Right cardiac atrium (tissue), 5 donors: ENCODE measurements around the gene MTCH2. TPM values are rescaled to one million over a fixed set of nuclear protein-coding genes. Genes with fewer than 3 reads are reported as not detected.

Experiments used
- ATAC-seq, 2 donors: fragments of 200-7000 bp; cut with Tn5 transposase; one replicate each; pipeline versions ENCODE4 v1.8.0 to v1.9.1; 2020; ENCODE audit warnings: moderate library complexity in 2 of 2, mild to moderate bottlenecking in 1 of 2
- DNase-seq, 3 donors: peaks; one replicate each; pipeline ENCODE4 v3.0.0-alpha.2; 2020
- H3K27ac ChIP-seq: one replicate; pipeline ENCODE4 v1.5.1; 2013; ENCODE audit warnings: mild to moderate bottlenecking, low read length, control low read depth, moderate library complexity
- H3K27me3 ChIP-seq: one replicate; pipeline ENCODE4 v1.6.1; 2013; ENCODE audit not compliant: control insufficient read depth, insufficient read depth
- H3K4me1 ChIP-seq: one replicate; pipeline ENCODE4 v1.6.1; 2013; ENCODE audit warnings: low read length; ENCODE audit not compliant: control insufficient read depth, insufficient read depth
- H3K4me3 ChIP-seq: one replicate; pipeline ENCODE4 v1.5.1; 2013; ENCODE audit warnings: low read length, control low read depth
- H3K9me3 ChIP-seq: one replicate; pipeline ENCODE4 v1.6.1; 2013; ENCODE audit warnings: low read length; ENCODE audit not compliant: control insufficient read depth
- WGBS: extraction: QIAGEN DNeasy Blood & Tissue Kit; methylation state at CpG from one replicate; pipeline ENCODE4 v1.1.7; 2013; 5-methylcytosine and 5-hydroxymethylcytosine counted together
- intact Hi-C, 4 donors: fragments of 100-400 bp; cut with DNase I; formaldehyde crosslinking; loops; one replicate each; pipeline versions ENCODE4 v1.11.0 to v1.14.0; 2022 to 2023
- polyA plus RNA-seq: library from polyadenylated mRNA; stranded (reverse); fragments of 200-250 nt; gene quantifications from one replicate; pipeline ENCODE4 v1.2.3, GENCODE V29; 2013
- total RNA-seq, 4 donors: library from RNA; stranded (reverse); fragmentation: NEBNext Ultra II Directional; extraction: Animal tissue kit (Norgen Biotek cat#: 25700); gene quantifications; one replicate each; pipeline ENCODE4 v1.2.1, GENCODE V29; 2021
- donor health status: healthy with polysubstance abuse.
- donor health status: DM: no; HTN: yes; CAD: no.
- donor health status: DM: no; HTN: no; CAD: no.
- donor health status: DM: no; HTN: yes; CAD: no; lungs with severe emphysema.
- donor health status: DM: yes; HTN: yes; CAD: no.

The MTCH2 gene
- total and polyA plus RNA-seq, 5 donors, result 43.9 to 78.6 (median 72.3) TPM

DNA sequence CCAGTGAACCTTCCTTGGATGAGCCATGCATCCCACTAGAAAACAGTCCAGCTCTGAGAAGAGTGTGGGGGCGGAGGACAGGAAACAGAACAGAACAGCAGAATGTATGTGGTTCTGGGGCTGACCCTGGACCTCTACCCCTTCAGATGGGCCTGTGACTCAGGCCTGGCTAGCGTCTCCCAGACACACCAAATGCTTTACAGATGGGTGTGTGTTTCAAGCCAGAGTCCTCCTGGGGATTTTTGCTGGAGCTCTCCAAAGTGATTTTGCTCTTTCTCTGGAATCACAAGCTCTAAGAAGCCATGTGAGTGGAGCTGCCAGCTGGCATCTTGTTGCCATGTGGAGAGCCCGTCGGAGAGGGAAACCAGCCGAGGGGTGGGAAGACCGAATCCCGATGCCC lies 35.0 kb downstream of the MTCH2 start:
- intact Hi-C loops, result no loop called here
- H3K4me3 ChIP-seq, result no peak overlapping the region
- ATAC-seq (peak; percentile 65 to 67), DNase-seq (peak; percentile 53 to 81 (median 73))
- 30% methylated on average over 7 of the region's 7 CpGs for WGBS
- no peaks in the 10 kb centered on the region for H3K27me3 ChIP-seq
- peaks cover 8% of the 10 kb centered on the region for H3K4me1 ChIP-seq
- H3K27ac ChIP-seq, result no peak overlapping the region
- H3K9me3 ChIP-seq, result no peaks in the 10 kb centered on the region

DNA sequence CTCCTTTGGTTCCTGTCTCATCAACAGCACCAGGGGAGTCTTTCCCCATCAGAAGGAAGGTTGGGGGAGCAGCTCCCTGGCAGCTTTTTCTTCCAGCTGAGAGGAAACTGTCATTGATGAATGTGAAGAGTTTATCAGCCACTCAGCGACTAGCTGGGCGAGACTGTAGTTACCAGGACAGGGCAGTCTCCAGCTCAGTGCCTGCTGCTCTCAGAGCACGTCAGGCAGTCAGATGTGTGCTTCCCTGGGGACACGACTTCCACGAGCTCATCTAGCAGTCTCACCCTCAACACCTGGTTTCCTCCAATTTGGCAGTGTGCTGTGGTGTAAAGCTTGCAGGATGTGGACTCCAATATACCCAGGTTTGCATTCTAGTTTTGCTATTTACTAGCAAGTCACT lies 35.6 kb downstream of the MTCH2 start:
- DNase-seq, result peak in 1 of 3 donors; percentile 62
- intact Hi-C loops, result no loop called here
- H3K4me1 ChIP-seq, result peaks cover 8% of the 10 kb centered on the region
- ATAC-seq, result peak; percentile 63 to 68
- H3K9me3 ChIP-seq, result no peaks in the 10 kb centered on the region
- H3K27me3 ChIP-seq, result no peaks in the 10 kb centered on the region
- H3K4me3 ChIP-seq, result no peak overlapping the region
- WGBS, result 25% methylated on average over 5 of the region's 5 CpGs
- H3K27ac ChIP-seq, result no peak overlapping the region

DNA sequence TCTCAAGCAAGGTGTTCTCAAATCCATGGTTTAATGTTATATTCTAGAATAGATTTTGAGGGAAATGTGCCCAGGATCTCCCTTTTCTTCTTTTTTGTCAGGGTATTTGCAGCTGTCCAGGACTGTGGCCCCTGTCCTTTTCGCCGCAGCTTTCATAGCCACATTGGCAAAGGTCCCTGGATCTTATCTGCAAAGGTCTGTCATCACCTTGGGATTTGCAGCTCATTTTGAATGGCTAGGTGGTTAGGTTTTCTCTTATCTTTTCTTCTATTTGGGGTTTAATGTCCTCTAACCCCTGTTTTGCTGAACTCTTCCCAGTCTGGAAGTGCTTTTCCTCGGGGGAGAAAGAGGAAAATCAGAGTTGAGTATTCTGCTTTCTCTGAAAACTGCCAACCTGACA lies 36.4 kb downstream of the MTCH2 start:
- WGBS, result 41% methylated on average over 3 of the region's 3 CpGs
- ATAC-seq, result no peak

DNA sequence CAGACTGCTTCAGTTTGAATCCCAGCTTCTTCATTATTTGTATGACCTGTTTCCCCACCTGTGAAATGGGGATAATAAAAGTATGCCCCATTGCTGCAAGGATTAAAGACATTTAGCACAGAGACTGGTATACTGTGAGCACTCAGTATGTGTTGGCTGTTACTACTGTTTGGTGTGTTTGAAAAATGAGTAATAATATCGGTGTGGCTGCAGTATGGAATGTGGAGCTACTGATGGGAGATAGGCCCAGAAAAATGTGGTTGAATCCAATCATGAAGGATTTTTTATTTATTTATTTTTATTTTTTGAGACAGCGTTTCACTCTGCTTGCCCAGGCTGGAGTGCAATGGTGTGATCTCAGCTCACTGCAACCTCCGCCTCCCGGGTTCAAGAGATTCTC lies 39.1 kb downstream of the MTCH2 start:
- Histone ChIP-seq H3K27me3 (no peaks in the 10 kb centered on the region), H3K4me3 (no peak overlapping the region), H3K27ac (no peak overlapping the region), H3K4me1 (peaks cover 8% of the 10 kb centered on the region), H3K9me3 (no peaks in the 10 kb centered on the region)
- no peak for ATAC-seq
- DNase-seq, result no peak
- WGBS, result 88% methylated on average over 4 of the region's 4 CpGs
- intact Hi-C loops, result no loop called here

More for the DNA sequence above, 36.4 kb downstream of the MTCH2 start:
- intact Hi-C loops, result no loop called here
- Histone ChIP-seq H3K4me3 (no peak overlapping the region), H3K27me3 (no peaks in the 10 kb centered on the region), H3K27ac (no peak overlapping the region), H3K4me1 (peaks cover 8% of the 10 kb centered on the region), H3K9me3 (no peaks in the 10 kb centered on the region)
- DNase-seq, result no peak

DNA sequence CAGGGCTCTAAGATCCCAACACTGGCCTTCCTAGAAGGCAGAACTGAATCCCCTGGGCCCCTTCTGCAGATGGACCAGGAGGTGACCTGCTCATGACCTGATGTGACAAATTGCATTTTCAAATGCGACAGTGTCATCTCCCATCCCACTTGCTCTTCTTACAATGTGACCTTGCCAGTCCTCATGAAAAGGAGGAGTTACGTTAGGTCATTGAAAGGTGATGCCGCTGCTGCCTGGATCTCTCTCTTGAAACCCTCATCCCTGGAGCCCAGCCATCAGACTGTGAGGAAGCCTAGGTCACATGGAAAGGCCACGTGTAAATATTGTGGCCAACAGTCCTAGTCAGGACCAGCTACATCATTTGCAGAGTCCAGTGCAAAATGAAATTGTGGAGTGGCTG lies 42.5 kb downstream of the MTCH2 start:
- no peak for ATAC-seq
- intact Hi-C loops, result no loop called here

DNA sequence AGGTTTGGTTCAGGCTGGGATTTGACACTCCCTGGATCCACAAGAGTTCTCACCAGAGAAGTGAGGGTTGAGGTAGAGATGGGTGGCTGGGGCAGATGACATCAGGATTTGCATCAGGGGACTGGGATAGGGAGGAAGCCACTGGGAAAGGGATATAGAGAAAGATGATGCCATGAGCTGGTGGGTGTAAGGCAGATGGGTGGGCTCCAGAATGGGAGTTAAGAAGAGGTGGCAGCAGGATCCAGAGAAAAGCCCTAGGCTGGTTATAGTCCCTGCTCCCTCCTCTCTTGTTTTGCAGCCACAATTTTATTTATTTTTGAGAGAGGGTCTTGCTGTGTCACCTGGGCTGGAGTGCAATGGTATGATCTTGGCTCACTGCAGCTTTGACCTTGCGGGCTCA lies 46.4 kb downstream of the MTCH2 start:
- no peak for DNase-seq
- Histone ChIP-seq H3K4me3 (no peak overlapping the region), H3K9me3 (no peaks in the 10 kb centered on the region), H3K27ac (no peak overlapping the region), H3K4me1 (no peaks in the 10 kb centered on the region), H3K27me3 (no peaks in the 10 kb centered on the region)
- no peak for ATAC-seq
- 100% methylated on average over 1 of the region's 1 CpG for WGBS
- intact Hi-C loops, result no loop called here

More for the DNA sequence above, 42.5 kb downstream of the MTCH2 start:
- H3K27me3 ChIP-seq, result no peaks in the 10 kb centered on the region
- no peak overlapping the region for H3K27ac ChIP-seq
- no peak for DNase-seq
- 78% methylated on average over 4 of the region's 4 CpGs for WGBS
- H3K4me3 ChIP-seq, result no peak overlapping the region
- no peaks in the 10 kb centered on the region for H3K9me3 ChIP-seq
- H3K4me1 ChIP-seq, result no peaks in the 10 kb centered on the region

DNA sequence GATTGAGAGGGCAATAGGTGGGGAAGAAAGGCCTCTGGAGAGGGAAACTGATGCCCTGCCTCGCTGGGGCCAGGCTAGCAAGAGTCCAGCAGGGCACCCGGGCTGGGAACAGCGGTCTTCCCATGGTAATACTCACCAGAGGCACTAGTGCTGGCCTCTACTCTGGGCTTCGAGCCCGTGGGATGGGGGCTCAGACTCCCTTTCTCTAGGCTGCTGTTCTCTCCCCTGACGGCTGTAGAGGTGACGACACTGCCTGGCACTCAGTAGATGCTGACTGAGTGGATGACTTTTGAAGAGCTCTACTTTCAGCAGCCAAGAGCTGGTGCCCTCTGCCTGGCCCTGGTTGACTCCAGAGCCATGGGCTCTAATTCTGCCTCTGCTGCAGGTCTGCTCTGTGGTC lies 47.3 kb downstream of the MTCH2 start:
- no peaks in the 10 kb centered on the region for H3K9me3 ChIP-seq
- DNase-seq, result no peak
- ATAC-seq, result peak; percentile 70 to 78
- no peaks in the 10 kb centered on the region for H3K4me1 ChIP-seq
- intact Hi-C loops, result no loop called here
- no peak overlapping the region for H3K27ac ChIP-seq
- no peaks in the 10 kb centered on the region for H3K27me3 ChIP-seq
- H3K4me3 ChIP-seq, result no peak overlapping the region
- WGBS, result 62% methylated on average over 7 of the region's 7 CpGs

DNA sequence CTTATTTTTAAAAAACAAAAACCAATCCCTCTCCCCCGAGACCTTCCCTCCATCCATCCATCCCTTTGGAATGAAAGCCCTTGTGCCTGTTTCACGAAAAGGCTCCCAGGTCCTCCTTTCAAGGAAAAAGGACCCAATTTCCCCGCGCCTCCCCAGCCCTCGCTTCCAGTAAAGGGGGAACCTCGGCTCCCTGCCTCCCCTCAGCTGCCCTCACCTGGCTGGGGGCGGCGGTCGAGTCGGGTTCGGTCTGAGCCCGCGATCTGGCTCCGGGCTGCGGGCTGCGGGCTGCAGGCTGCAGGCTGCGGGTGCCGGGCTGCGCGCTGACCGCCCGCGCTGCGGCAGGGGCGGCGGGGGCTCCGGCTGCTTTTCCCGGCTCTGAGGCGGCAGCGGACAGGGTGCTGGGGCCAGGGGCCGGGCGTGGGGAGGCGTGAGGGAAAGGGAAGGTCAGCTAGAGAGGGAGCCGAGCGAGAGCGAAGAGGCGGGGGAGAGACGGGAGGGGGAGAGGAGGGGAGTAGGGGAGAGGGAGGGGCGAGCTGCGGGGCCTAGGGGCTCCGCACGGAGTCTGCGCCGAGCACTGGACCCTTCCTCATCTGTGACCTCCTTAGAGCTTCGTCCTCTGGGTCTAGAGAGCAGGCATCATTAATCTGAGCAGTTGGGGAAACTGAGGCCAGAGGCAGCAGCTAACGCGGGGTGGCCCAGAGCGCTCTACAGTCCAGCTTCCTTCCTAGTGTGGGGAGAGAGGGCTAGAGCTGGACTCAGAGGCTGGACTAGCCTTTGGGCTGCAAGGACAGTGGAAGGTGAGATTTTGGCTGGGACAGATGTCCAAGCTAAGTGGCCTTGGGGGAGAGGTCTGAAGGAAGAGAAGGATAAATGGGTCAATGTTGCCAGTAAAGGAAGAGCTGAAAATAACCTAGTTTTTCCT lies 48.2 kb downstream of the MTCH2 start, which contains the start of gene C1QTNF4:
Gene C1QTNF4 (minus strand): TSS at position 478 of the 922 bp plus-strand sequence. CDS start 3,601 bp downstream, outside the sequence.
- no peaks in the 10 kb centered on the region for H3K9me3 ChIP-seq
- no peak for ATAC-seq

DNA sequence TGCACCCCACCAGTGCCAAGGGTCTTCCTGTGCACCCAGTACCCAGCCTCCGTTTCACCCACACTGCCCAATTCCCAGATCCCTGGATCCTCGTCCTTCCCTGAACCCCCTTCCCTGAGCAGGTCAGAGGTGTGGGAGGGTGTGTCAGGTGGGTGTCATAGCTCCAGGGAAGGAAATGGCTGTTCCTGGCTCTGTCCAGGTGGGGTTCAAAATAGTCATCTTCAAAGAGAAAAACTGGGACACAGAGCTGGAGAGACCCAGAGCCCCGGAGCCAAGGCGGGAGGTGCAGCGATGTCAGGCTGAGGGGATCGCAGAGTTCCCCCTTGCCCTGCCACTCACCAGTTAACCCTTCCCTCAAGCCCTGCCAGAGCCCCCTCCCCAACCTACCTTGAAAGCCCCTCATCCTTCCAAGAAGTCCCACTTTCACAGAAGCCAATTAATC lies 48.8 kb downstream of the MTCH2 start:
- no peaks in the 10 kb centered on the region for H3K9me3 ChIP-seq
- no peak overlapping the region for H3K27ac ChIP-seq
- WGBS, result 8% methylated on average over 6 of the region's 6 CpGs
- intact Hi-C loops, result no loop called here
- no peaks in the 10 kb centered on the region for H3K4me1 ChIP-seq
- ATAC-seq (no peak), DNase-seq (no peak)
- no peak overlapping the region for H3K4me3 ChIP-seq
- H3K27me3 ChIP-seq, result no peaks in the 10 kb centered on the region

More for the DNA sequence above, 48.2 kb downstream of the MTCH2 start, which contains the start of gene C1QTNF4:
- Histone ChIP-seq H3K4me3 (no peak within 1 kb of the TSS), H3K4me1 (no peaks in the 10 kb centered on the region), H3K27ac (no peak within 1 kb of the TSS), H3K27me3 (no peaks in the 10 kb centered on the region)
- 2% methylated on average over 48 of the region's 48 CpGs for WGBS
- intact Hi-C loops, result no loop called here
- DNase-seq, result no peak

DNA sequence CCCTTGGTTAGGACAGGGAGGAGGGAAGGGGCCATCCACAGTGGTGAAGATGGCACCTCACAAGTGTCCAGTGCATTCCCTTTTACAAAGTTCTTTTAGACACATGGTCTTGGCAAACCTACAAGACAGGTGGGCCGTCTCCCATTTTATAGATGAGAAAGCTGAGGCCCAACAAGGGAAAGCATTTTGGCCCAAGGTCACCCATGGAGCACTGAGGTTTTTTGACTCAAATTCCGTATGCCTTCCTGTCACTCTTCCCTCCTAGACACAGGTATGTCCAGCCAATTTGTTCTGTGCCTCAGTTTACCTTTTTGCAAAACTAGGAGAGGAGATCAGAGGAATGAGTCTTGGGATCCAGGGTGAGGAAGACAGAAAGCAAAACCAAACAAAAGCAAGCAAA lies 49.4 kb downstream of the MTCH2 start:
- H3K4me1 ChIP-seq, result no peaks in the 10 kb centered on the region
- no peak overlapping the region for H3K4me3 ChIP-seq
- ATAC-seq, result no peak
- 85% methylated on average over 2 of the region's 2 CpGs for WGBS
- no peak for DNase-seq
- intact Hi-C loops, result no loop called here
- H3K27me3 ChIP-seq, result no peaks in the 10 kb centered on the region
- H3K27ac ChIP-seq, result no peak overlapping the region
- H3K9me3 ChIP-seq, result no peaks in the 10 kb centered on the region

DNA sequence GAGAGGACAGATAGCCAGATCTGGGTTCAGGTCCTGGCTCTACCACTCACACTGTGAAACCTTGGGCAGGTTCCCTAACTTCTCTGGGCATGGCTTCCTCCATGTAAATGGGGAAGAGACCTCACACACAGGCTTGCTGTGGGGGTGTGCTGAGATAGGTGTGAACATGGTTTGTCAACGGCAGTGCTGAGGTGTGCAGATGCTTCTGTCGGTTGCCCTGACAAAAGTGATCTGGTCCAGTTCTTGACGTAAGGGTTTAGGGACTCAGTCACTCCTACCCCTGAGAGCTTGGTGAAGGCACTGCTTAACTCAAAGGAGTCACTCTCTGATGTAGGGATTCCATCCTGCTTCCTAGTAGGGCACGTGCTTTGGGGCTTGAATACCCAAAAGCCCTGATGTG lies 50.1 kb downstream of the MTCH2 start:
- DNase-seq (no peak), ATAC-seq (no peak)
- H3K27me3 ChIP-seq, result no peaks in the 10 kb centered on the region
- no peaks in the 10 kb centered on the region for H3K9me3 ChIP-seq
- intact Hi-C loops, result no loop called here
- 59% methylated on average over 4 of the region's 4 CpGs for WGBS
- H3K4me3 ChIP-seq, result no peak overlapping the region
- H3K27ac ChIP-seq, result no peak overlapping the region
- H3K4me1 ChIP-seq, result no peaks in the 10 kb centered on the region
